Epidermal melanocyte (primary cell): ENCODE results near the gene RPN1.

Experiments
- DNase-seq: peaks from one replicate; pipeline ENCODE4 v3.0.0; 2011; ENCODE audit warnings: low spot score; ENCODE audit not compliant: insufficient read length

RPN1 gene

GRCh38 chr3:128585189-128585588 is 65.4 kb downstream of the RPN1 start:
- DNase-seq, result no peak

DNA sequence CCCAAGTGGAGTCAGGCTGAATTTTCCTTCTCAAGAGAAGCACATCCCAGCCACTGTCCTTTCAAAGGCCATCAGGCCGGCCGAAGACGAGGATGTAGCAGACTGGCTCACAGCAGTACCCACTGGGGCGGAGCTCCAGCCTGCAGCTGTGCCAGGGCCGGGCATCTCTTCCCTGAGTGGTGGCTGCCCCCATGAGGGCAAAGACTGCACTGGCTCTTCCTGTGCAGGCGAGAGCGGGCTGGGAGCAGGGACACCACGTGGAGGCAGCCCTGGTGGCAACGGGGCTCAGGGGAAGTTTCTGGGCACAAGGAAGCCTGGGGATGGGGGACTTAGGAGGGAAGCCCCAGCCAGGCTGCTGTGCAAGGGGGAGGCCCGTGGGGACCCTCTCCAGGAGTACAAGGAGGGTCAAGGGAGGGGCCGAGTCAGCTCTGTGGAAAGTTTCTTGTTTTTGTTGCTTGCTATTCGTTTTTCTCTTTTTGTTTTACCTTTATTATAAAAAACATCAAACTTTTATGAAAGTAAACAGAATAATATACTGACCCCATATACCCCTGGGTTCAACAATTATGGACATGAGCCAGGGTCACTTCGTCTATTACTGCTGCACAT is 66.1 kb downstream of the RPN1 start:
- peak; percentile 35 for DNase-seq

- DNase-seq, result no peak
These were observed 69.1 kb downstream of the RPN1 start for GRCh38 chr3:128581566-128581965.

GRCh38 chr3:128579927-128580326 is 70.7 kb downstream of the RPN1 start:
- DNase-seq, result no peak

- DNase-seq, result no peak
These were observed 72.3 kb downstream of the RPN1 start for GRCh38 chr3:128578346-128578745.

DNA sequence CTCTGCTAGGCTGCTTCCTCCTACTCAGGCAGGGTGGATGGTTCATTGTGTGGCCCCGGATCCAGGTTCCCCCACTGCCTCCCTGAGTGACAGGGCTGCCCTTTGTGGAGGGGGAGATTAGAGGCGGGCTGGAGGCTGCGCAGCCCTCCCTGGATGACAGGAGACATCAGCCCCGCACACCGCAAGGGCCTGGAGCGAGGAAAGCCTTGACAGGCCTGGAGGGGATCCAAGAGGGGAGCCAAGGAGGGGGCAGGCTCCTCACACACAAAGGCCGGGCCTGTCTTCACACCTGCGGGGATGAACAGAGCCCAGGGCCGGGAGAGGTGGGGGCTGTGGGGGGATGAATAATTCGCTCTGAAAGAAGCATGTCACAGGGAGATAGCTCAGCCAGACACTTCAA is 72.9 kb downstream of the RPN1 start:
- no peak for DNase-seq

- DNase-seq, result no peak
These were observed 74.3 kb downstream of the RPN1 start for GRCh38 chr3:128576290-128576689.

- DNase-seq, result no peak
These were observed 74.8 kb downstream of the RPN1 start for GRCh38 chr3:128575777-128576176.

- no peak for DNase-seq
These were observed 76.9 kb downstream of the RPN1 start for GRCh38 chr3:128573707-128574162.

- DNase-seq, result no peak
These were observed 77.5 kb downstream of the RPN1 start for GRCh38 chr3:128573160-128573559.

GRCh38 chr3:128572644-128573105 is 77.9 kb downstream of the RPN1 start:
- DNase-seq, result no peak

DNA sequence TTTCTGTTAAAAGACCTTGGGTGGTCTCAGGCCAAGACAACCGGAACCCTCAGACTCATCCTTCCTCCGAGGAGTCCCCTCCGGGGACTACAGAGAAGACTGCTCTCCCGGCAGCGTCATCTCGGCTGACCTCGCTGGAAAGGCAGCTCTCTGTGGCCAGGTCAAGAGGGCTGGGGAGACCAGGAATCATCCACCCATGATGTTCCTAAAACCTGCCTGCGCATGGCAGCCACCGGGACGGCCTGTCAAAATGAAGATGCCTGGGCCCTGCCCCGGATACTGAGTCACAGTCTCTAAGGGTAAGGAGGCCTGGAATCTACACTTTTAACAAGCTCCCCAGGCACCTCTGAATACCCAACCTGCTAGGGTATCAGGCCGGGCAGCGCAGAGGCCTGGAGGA is 78.6 kb downstream of the RPN1 start:
- DNase-seq, result no peak
